Measurements from ENCODE around the gene PAAF1.

PAAF1 gene

DNA sequence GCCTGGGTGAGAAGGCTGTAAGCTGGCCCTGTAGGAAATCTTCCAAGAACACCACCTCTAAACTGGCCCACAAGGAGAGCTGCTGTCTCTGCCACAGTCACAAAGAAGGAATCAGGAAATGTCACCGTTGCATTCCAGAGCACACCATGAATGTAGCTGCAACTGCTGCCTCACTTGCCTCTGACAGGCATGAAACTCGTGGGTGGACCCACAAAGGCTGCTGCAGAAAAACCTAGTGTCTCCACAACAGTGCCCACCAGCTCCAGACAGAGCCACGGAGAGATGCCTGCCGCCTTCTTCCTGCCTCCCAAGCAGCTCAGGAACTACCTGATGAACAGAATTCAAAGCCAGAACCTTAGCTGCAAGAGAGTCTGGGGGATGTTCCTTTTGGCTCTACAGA is 84.5 kb downstream of the PAAF1 start:
- H3K27ac ChIP-seq (ENCODE audit: low read depth, low read length, severe bottlenecking) = no peak overlapping the region
- 76 to 80% methylated on average over 4 of the region's 4 CpGs for WGBS, 2 experiments (ENCODE audit: insufficient coverage in 2 of 2)
- no peaks in the 10 kb centered on the region for H3K36me3 ChIP-seq (ENCODE audit: control insufficient read depth, insufficient read depth, low read length)
- H3K9me3 ChIP-seq (ENCODE audit: control insufficient read depth, low read length) = no peaks in the 10 kb centered on the region
- no peak overlapping the region for H3K4me3 ChIP-seq (ENCODE audit: extremely low read depth, insufficient read depth, low read length, poor library complexity, severe bottlenecking)
- H3K4me1 ChIP-seq (ENCODE audit: control insufficient read depth, insufficient read depth, low read length, poor library complexity, severe bottlenecking) = peaks cover 3% of the 10 kb centered on the region

DNA sequence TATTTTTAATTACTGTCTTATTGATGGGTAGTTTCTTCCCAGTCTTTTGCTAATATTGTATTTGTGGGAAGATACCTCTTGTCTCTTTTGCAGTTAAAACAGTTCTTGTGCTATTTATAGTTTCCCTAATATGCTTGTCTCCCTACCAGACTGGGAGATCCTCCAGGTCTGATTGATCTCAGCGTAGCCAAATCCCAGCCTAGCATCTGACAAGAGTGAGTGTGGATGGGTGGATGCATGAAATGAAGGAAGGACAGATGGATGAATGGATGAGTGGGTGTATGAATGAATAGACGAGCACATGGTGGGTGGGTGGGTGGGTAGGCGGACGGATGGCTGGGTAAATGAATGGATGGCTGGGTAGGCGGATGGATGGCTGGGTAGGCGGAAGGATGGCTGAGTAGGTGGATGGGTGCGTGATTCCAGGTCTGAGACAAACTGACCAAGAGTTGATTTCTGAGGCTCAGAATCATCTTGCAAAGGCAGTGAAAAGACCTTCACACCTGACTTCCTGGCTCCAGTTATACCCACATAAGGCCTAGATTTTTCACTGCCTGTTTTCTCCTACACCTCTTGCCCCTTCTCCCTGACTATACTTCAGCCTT is 85.4 kb downstream of the PAAF1 start:
- no peak overlapping the region for H3K4me3 ChIP-seq (ENCODE audit: extremely low read depth, insufficient read depth, low read length, poor library complexity, severe bottlenecking)
- no peak overlapping the region for H3K27ac ChIP-seq (ENCODE audit: low read depth, low read length, severe bottlenecking)
- H3K4me1 ChIP-seq (ENCODE audit: control insufficient read depth, insufficient read depth, low read length, poor library complexity, severe bottlenecking) = no peaks in the 10 kb centered on the region
- no peaks in the 10 kb centered on the region for H3K36me3 ChIP-seq (ENCODE audit: control insufficient read depth, insufficient read depth, low read length)
- WGBS, 2 experiments (ENCODE audit: insufficient coverage in 2 of 2) = 88 to 98% methylated on average over 5 to 7 of the region's 7 CpGs
- H3K9me3 ChIP-seq (ENCODE audit: control insufficient read depth, low read length) = no peaks in the 10 kb centered on the region

DNA sequence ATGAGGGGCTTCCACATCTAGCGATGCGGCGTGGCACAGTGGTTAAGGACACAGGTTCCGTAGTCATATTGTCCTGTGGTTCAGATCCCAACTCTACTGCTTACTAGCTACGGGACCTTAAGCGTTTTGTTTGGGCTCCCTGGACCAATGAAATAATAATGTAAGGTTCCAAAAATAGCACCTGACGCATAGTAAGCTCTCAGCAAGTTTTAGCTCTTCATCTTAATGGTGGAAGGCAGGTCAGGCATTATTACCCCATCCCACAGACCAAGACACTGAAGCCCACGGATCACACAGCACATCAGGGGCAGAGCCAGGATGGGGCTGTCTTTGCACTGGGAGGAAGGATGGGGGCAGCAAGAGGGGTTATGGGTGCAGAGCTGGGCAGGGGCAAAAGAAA is 87.1 kb downstream of the PAAF1 start:
- 88% methylated on average over 6 of the region's 8 CpGs for WGBS, 2 experiments (ENCODE audit: insufficient coverage in 2 of 2)
- Histone ChIP-seq H3K9me3 (ENCODE audit: control insufficient read depth, low read length) (no peaks in the 10 kb centered on the region), H3K4me1 (ENCODE audit: control insufficient read depth, insufficient read depth, low read length, poor library complexity, severe bottlenecking) (no peaks in the 10 kb centered on the region), H3K36me3 (ENCODE audit: control insufficient read depth, insufficient read depth, low read length) (no peaks in the 10 kb centered on the region), H3K27ac (ENCODE audit: low read depth, low read length, severe bottlenecking) (no peak overlapping the region), H3K4me3 (ENCODE audit: extremely low read depth, insufficient read depth, low read length, poor library complexity, severe bottlenecking) (no peak overlapping the region)

DNA sequence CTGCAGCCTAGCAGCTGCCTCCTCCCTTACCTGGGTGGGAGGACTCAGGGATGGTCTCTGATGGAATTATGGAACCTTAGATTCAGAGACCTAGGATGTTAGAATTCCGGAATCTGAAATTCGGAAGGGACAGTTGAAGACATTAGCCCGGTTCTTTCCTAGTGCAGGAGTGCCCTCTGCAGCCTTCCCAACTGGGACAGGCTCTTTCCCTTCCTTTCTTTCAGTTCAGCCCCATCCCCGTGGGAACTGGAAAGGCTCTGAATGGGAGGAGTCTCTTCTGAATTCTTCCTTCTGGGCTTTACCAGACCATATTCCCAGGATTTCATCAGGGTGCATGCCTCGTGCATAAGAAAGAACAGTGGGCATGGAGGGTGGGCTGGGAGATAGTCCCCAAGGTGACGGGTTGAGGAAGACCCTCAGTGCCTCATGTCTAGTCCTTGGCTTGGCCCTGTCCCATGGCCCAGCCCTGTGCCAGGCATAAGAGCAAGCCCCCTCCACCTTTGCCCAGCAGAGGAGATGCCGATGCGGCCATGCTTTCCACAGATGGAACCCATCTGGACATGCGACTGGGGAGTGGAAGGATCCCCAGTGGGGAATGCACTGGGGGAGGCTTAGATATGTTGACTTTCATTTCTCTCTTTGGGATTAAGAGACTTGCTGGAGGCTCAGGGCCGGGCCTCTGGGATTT is 88.4 kb downstream of the PAAF1 start:
- WGBS, 2 experiments (ENCODE audit: insufficient coverage in 2 of 2) = 71 to 82% methylated on average over 6 to 9 of the region's 10 CpGs
- no peaks in the 10 kb centered on the region for H3K9me3 ChIP-seq (ENCODE audit: control insufficient read depth, low read length)
- no peak overlapping the region for H3K27ac ChIP-seq (ENCODE audit: low read depth, low read length, severe bottlenecking)
- no peaks in the 10 kb centered on the region for H3K36me3 ChIP-seq (ENCODE audit: control insufficient read depth, insufficient read depth, low read length)
- H3K4me1 ChIP-seq (ENCODE audit: control insufficient read depth, insufficient read depth, low read length, poor library complexity, severe bottlenecking) = no peaks in the 10 kb centered on the region
- H3K4me3 ChIP-seq (ENCODE audit: extremely low read depth, insufficient read depth, low read length, poor library complexity, severe bottlenecking) = no peak overlapping the region

DNA sequence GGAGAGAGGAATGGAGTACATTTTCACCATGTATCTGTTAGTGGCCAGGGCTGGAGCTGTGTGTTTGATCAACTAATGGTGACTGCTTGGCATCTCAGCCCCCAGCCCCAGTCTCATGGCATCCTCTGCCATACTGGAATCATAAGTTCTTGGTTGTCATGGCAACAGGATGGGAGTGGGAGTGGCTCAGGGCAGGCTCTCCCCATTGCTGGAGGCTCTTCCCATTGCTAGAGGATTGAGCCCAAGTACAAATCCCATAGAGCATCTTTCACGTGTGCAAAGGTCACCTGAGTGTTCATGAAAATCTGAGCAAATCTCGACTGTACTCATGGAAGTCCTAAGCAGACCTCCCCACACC is 88.9 kb downstream of the PAAF1 start:
- WGBS, 2 experiments (ENCODE audit: insufficient coverage in 2 of 2) = 81 to 82% methylated on average over 2 of the region's 2 CpGs
- H3K36me3 ChIP-seq (ENCODE audit: control insufficient read depth, insufficient read depth, low read length) = no peaks in the 10 kb centered on the region
- no peak overlapping the region for H3K27ac ChIP-seq (ENCODE audit: low read depth, low read length, severe bottlenecking)
- H3K4me3 ChIP-seq (ENCODE audit: extremely low read depth, insufficient read depth, low read length, poor library complexity, severe bottlenecking) = no peak overlapping the region
- no peaks in the 10 kb centered on the region for H3K9me3 ChIP-seq (ENCODE audit: control insufficient read depth, low read length)
- H3K4me1 ChIP-seq (ENCODE audit: control insufficient read depth, insufficient read depth, low read length, poor library complexity, severe bottlenecking) = no peaks in the 10 kb centered on the region

DNA sequence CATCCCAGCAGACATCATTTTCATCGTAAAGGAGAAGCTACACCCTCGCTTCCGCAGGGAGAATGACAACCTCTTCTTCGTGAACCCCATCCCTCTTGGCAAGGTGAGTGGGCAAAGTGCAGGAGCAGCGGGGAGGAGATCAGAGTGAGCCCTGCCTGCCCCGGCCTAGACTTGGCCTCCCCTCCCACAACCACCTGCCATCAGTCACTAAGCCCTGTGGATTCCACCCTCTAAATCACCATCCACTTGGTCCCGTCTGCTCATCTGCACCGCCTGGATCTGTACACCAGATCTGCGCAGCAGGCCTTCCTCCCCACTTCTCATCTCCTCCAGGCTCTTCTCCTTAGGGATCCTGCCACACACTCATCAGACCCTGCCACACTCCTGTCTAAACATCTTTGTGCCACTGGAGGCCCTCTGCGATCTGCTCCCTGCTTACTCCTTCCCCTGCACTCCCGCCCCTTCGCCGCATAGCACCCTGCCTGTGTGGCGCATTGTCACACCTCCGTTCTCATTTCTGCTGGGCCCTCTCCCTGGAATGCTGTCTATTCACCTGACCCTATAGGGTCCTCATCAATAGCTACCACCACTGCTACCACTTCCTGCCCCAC is 91.7 kb downstream of the PAAF1 start:
- 76 to 83% methylated on average over 10 of the region's 15 CpGs for WGBS, 2 experiments (ENCODE audit: insufficient coverage in 2 of 2)
- no peaks in the 10 kb centered on the region for H3K4me1 ChIP-seq (ENCODE audit: control insufficient read depth, insufficient read depth, low read length, poor library complexity, severe bottlenecking)
- H3K36me3 ChIP-seq (ENCODE audit: control insufficient read depth, insufficient read depth, low read length) = no peaks in the 10 kb centered on the region

DNA sequence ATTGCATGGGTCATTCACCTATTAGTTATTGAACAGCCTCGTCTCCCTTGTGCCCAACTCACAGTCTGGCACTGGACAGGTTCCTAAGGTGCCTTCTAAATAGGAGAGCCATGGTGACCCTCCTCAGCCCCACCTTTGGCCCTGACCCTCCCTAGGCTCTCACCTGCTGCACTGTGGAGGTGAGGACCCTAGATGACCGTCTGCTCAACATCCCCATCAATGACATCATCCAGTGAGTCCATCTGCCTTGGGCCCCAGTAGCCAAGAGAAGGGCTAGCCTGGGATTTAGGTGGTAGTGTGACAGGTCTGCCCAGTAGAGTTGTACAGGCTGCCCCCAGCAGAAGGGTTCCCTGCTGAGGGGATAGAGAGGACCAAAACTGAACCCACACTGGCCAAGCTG is 92.3 kb downstream of the PAAF1 start:
- Histone ChIP-seq H3K27ac (ENCODE audit: low read depth, low read length, severe bottlenecking) (no peak overlapping the region), H3K4me3 (ENCODE audit: extremely low read depth, insufficient read depth, low read length, poor library complexity, severe bottlenecking) (no peak overlapping the region), H3K4me1 (ENCODE audit: control insufficient read depth, insufficient read depth, low read length, poor library complexity, severe bottlenecking) (no peaks in the 10 kb centered on the region), H3K9me3 (ENCODE audit: control insufficient read depth, low read length) (no peaks in the 10 kb centered on the region), H3K36me3 (ENCODE audit: control insufficient read depth, insufficient read depth, low read length) (no peaks in the 10 kb centered on the region)
- 100% methylated on average over 1 of the region's 2 CpGs for WGBS, 2 experiments (ENCODE audit: insufficient coverage in 2 of 2)

More for the DNA sequence above, 91.7 kb downstream of the PAAF1 start:
- no peak overlapping the region for H3K27ac ChIP-seq (ENCODE audit: low read depth, low read length, severe bottlenecking)
- H3K4me3 ChIP-seq (ENCODE audit: extremely low read depth, insufficient read depth, low read length, poor library complexity, severe bottlenecking) = no peak overlapping the region
- no peaks in the 10 kb centered on the region for H3K9me3 ChIP-seq (ENCODE audit: control insufficient read depth, low read length)

DNA sequence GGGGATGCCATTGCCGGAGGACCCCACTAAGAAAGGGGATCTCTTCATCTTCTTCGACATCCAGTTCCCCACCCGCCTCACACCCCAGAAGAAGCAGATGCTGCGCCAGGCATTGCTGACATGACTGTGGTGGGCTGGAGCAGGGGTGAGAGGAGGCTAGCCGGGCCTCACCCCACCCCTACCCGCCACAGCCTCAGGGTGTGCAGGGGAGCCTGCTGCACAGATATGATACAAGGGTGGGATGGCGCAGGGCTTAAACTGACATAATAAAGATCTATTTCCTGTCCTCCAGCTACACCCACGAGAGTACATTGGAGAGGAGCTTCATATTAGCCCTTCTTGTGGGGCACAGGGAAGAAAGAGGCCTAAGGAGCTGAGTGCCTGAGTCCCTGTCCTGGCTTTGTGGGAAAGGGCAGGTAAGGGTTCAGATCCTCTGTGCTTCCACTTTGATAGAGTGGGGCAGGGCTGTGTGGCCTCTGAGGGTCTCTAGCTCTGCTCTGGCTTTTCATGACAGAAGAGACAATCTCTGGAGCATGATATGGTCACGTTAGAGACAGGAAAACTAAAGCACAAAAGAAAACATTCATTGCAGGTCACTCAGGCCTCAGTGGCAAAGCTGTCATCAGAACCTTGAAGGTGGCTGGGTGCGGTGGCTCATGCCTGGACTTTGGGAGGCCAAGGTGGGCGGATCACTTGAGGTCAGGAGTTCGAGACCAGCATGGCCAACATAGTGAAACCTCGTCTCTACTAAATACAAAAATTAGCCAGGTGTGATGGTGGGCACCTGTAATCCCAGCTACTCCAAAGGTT is 93.4 kb downstream of the PAAF1 start:
- H3K4me1 ChIP-seq (ENCODE audit: control insufficient read depth, insufficient read depth, low read length, poor library complexity, severe bottlenecking) = no peaks in the 10 kb centered on the region
- no peaks in the 10 kb centered on the region for H3K9me3 ChIP-seq (ENCODE audit: control insufficient read depth, low read length)
- WGBS, 2 experiments (ENCODE audit: insufficient coverage in 2 of 2) = 88 to 89% methylated on average over 6 to 8 of the region's 13 CpGs
- H3K36me3 ChIP-seq (ENCODE audit: control insufficient read depth, insufficient read depth, low read length) = peaks cover 9% of the 10 kb centered on the region
- no peak overlapping the region for H3K4me3 ChIP-seq (ENCODE audit: extremely low read depth, insufficient read depth, low read length, poor library complexity, severe bottlenecking)
- H3K27ac ChIP-seq (ENCODE audit: low read depth, low read length, severe bottlenecking) = peak overlapping the region; percentile 10

DNA sequence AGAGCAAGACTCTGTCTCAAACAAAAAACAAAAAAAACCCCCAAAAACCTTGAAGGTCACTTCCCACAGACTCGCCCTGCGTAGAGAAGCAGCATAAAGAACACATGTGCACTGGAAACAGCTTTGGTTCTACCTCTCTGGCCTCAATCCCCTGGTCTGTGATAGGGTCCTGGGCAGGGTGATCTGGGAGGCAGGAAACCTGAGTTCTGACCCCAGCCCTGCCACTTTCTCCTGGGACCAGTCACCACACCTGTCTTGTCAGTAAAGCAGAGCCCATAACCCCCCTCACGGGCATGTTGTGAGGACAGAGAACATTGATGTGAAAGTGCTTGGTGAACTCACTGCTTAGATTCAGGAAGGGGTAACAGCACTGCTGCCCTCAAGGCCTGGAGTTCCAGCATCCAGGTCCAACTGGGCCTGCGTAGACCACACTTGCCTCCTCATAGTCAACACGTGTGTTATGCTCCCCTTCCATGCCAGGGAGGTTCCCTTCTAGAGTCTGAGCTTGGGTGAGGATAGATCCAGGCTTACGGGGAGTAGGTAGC is 94.4 kb downstream of the PAAF1 start:
- Histone ChIP-seq H3K4me1 (ENCODE audit: control insufficient read depth, insufficient read depth, low read length, poor library complexity, severe bottlenecking) (no peaks in the 10 kb centered on the region), H3K9me3 (ENCODE audit: control insufficient read depth, low read length) (no peaks in the 10 kb centered on the region), H3K27ac (ENCODE audit: low read depth, low read length, severe bottlenecking) (no peak overlapping the region), H3K4me3 (ENCODE audit: extremely low read depth, insufficient read depth, low read length, poor library complexity, severe bottlenecking) (no peak overlapping the region), H3K36me3 (ENCODE audit: control insufficient read depth, insufficient read depth, low read length) (peaks cover 20% of the 10 kb centered on the region)
- WGBS, 2 experiments (ENCODE audit: insufficient coverage in 2 of 2) = 90 to 96% methylated on average over 4 of the region's 6 CpGs

DNA sequence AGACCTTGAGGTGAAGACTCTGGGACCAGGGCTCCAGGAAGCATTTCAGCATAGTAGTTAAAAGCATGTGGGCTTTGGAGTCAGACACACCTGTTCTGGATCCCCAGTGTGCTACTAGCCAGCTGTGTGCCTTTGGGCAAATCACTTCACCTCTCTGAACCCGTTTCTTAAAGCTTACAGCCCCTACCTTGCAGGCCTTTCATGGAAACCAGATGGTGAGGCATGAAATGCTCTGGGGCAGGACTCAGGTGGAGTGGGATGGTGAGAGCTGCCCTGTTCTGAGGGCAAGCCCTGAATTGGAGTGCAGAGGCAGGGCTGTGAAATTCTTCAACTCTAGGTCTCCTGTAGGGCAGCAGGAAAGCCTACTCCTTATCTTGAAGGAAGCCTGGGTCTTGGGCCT is 95.4 kb downstream of the PAAF1 start:
- 80% methylated on average over 1 of the region's 1 CpG; no CpG with 5 or more reads in 1 of the 2 experiments for WGBS, 2 experiments (ENCODE audit: insufficient coverage in 2 of 2)
- H3K27ac ChIP-seq (ENCODE audit: low read depth, low read length, severe bottlenecking) = no peak overlapping the region
- H3K4me1 ChIP-seq (ENCODE audit: control insufficient read depth, insufficient read depth, low read length, poor library complexity, severe bottlenecking) = no peaks in the 10 kb centered on the region
- H3K9me3 ChIP-seq (ENCODE audit: control insufficient read depth, low read length) = no peaks in the 10 kb centered on the region
- H3K4me3 ChIP-seq (ENCODE audit: extremely low read depth, insufficient read depth, low read length, poor library complexity, severe bottlenecking) = no peak overlapping the region
- peaks cover 29% of the 10 kb centered on the region for H3K36me3 ChIP-seq (ENCODE audit: control insufficient read depth, insufficient read depth, low read length)
